CD14-positive monocyte (primary cell): ENCODE measurements around the gene ZSCAN5A. TPM values are rescaled to one million over a fixed set of nuclear protein-coding genes. Genes with fewer than 3 reads are reported as not detected.
"Not testable (repeated sequence)": the region's sequence is repeated elsewhere in the genome, so short reads cannot be mapped to it uniquely, and the experiment has no call there.

ENCODE experiments used
- DNase-seq, 3 donors: peaks; one replicate each; pipeline ENCODE4 v3.0.0-alpha.2; 2011 to 2022
- H2AFZ ChIP-seq: 2 replicates; pipeline ENCODE4 v1.6.0; 2012; ENCODE audit warnings: mild to moderate bottlenecking, low read depth, low read length, inconsistent platforms; ENCODE audit not compliant: insufficient read depth, poor library complexity, severe bottlenecking
- H3K27ac ChIP-seq, 2 donors: 1 replicate in 1 of 2; 2 replicates in 1 of 2; pipeline ENCODE4 v1.5.1; 2012 to 2013; ENCODE audit warnings: low read length in 2 of 2, control low read depth in 1 of 2, inconsistent platforms in 1 of 2, low read depth in 1 of 2, mild to moderate bottlenecking in 1 of 2
- H3K27me3 ChIP-seq, 2 donors: one replicate each; pipeline versions ENCODE4 v1.6.0 to v1.6.1; 2011 to 2013; ENCODE audit warnings: low read length in 2 of 2; ENCODE audit not compliant: control insufficient read depth in 2 of 2, insufficient read depth in 2 of 2
- H3K36me3 ChIP-seq, 2 donors: replicated peaks in 1 of 2; 1 replicate in 1 of 2; 2 replicates in 1 of 2; pipeline versions ENCODE4 v1.5.1 to v1.6.1; 2012 to 2013; ENCODE audit warnings: low read length in 2 of 2, control low read depth in 1 of 2, inconsistent platforms in 1 of 2, mild to moderate bottlenecking in 1 of 2; ENCODE audit not compliant: insufficient read depth in 2 of 2, control insufficient read depth in 1 of 2
- H3K4me1 ChIP-seq, 2 donors: 1 replicate in 1 of 2; 2 replicates in 1 of 2; pipeline versions ENCODE4 v1.5.1 to v1.6.1; 2012 to 2013; ENCODE audit warnings: low read length in 2 of 2, control low read depth in 1 of 2, inconsistent platforms in 1 of 2, mild to moderate bottlenecking in 1 of 2, moderate library complexity in 1 of 2; ENCODE audit not compliant: insufficient read depth in 2 of 2, control insufficient read depth in 1 of 2
- H3K4me2 ChIP-seq: replicated peaks from 2 replicates; pipeline ENCODE3; 2012; ENCODE audit warnings: low read length, moderate library complexity, mild to moderate bottlenecking; ENCODE audit not compliant: poor library complexity, severe bottlenecking; ENCODE audit errors: extremely low read depth
- H3K4me3 ChIP-seq, 3 experiments: fragments of 200-600 bp in 1 of 3; sonication (generic) in 1 of 3; replicated peaks in 1 of 3; 1 replicate in 2 of 3; 2 replicates in 1 of 3; pipeline ENCODE4 v1.5.1; 2011 to 2013; ENCODE audit warnings: low read length in 3 of 3, mild to moderate bottlenecking in 3 of 3, control low read depth in 2 of 3, low read depth in 2 of 3, inconsistent platforms in 1 of 3, moderate library complexity in 1 of 3
- H3K79me2 ChIP-seq: 2 replicates; pipeline ENCODE4 v1.6.0; 2012; ENCODE audit warnings: mild to moderate bottlenecking, control low read depth, inconsistent platforms, low read length, moderate library complexity; ENCODE audit not compliant: insufficient read depth
- H3K9ac ChIP-seq: 2 replicates; pipeline ENCODE4 v1.6.0; 2017; ENCODE audit warnings: low read length, mild to moderate bottlenecking; ENCODE audit not compliant: insufficient read depth, poor library complexity, severe bottlenecking
- H3K9me3 ChIP-seq, 2 donors: replicated peaks in 1 of 2; 1 replicate in 1 of 2; 2 replicates in 1 of 2; pipeline versions ENCODE4 v1.5.1 to v1.6.1; 2012 to 2013; ENCODE audit warnings: low read length in 2 of 2, control low read depth in 1 of 2; ENCODE audit not compliant: control insufficient read depth in 1 of 2, insufficient read depth in 1 of 2
- H4K20me1 ChIP-seq: 2 replicates; pipeline ENCODE4 v1.6.0; 2012; ENCODE audit warnings: mild to moderate bottlenecking, low read length, control low read depth, moderate library complexity; ENCODE audit not compliant: insufficient read depth
- H3K27ac Mint-ChIP-seq, 7 donors: one replicate each; pipeline ENCODE4 v1.8.0; 2020; ENCODE audit warnings: mild to moderate bottlenecking in 7 of 7, mixed read lengths in 7 of 7, moderate library complexity in 6 of 7, inconsistent platforms in 2 of 7
- H3K27me3 Mint-ChIP-seq, 3 donors: one replicate each; pipeline ENCODE4 v1.8.0; 2021 to 2022; ENCODE audit warnings: low read depth in 3 of 3, mild to moderate bottlenecking in 3 of 3, mixed read lengths in 3 of 3, moderate library complexity in 3 of 3, inconsistent platforms in 1 of 3
- H3K36me3 Mint-ChIP-seq, 2 donors: one replicate each; pipeline ENCODE4 v1.8.0; 2020; ENCODE audit warnings: mixed read lengths in 2 of 2, inconsistent platforms in 1 of 2, mild to moderate bottlenecking in 1 of 2
- H3K4me1 Mint-ChIP-seq: one replicate; pipeline ENCODE4 v1.8.0; 2020; ENCODE audit warnings: mild to moderate bottlenecking, mixed read lengths
- H3K4me3 Mint-ChIP-seq, 2 donors: one replicate each; pipeline ENCODE4 v1.8.0; 2020; ENCODE audit warnings: mild to moderate bottlenecking in 2 of 2, mixed read lengths in 2 of 2, moderate library complexity in 1 of 2
- H3K9me3 Mint-ChIP-seq, 7 donors: one replicate each; pipeline ENCODE4 v1.8.0; 2020 to 2022; ENCODE audit warnings: mixed read lengths in 7 of 7, mild to moderate bottlenecking in 6 of 7, moderate library complexity in 6 of 7, inconsistent platforms in 2 of 7
- WGBS: methylation state at CpG from one replicate; pipeline ENCODE4 v1.1.5; 2013; ENCODE audit warnings: missing lambda C conversion rate; ENCODE audit not compliant: insufficient coverage; 5-methylcytosine and 5-hydroxymethylcytosine counted together
- intact Hi-C, 2 donors: fragments of 100-400 bp; cut with micrococcal nuclease; formaldehyde crosslinking; loops; one replicate each; pipeline versions ENCODE4 v1.15.0 to v1.15.1; 2023
- polyA plus RNA-seq, 3 donors: library from polyadenylated mRNA; depleted of rRNA in 1 of 3; unstranded in 2 of 3; stranded (reverse) in 1 of 3; fragments of 300-500 nt in 2 of 3; fragments of >200 nt in 1 of 3; fragmentation: Illumina TruSeq in 2 of 3; gene quantifications; 1 replicate in 2 of 3; 2 replicates in 1 of 3; pipeline ENCODE4 v1.2.3, GENCODE V29; 2012 to 2021
- TF ChIP-seq, protein P1 (sequence below): fragments of 200-600 bp; IDR thresholded peaks from one replicate; pipeline ENCODE4 v1.8.0; 2022; ENCODE audit warnings: antibody characterized with exemption, mild to moderate bottlenecking

The ZSCAN5A gene
- polyA plus RNA-seq, 3 donors = 5.3 to 11.3 (median 6.3) TPM

DNA sequence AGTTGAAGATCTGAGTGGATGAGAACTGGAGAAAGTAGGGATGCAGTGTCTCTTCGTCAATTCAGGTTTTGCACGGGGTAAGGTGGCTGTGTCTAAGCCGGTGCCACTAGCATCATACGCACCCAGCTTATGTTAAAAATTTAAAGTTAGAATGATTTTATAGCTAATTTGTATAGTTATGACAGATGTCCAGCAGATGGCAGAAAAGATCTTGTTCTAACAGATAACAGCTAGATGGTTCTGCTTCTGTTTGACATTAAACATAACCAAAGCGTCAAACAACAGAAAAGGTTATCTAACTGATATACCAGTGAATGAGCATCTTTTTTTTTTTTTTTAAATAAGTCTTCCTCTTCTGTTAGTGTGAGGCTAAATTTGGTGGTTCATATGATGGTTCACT, 60.9 kb downstream of the ZSCAN5A start:
- peaks cover 3% of the 10 kb centered on the region for H3K4me1 Mint-ChIP-seq
- H3K27ac Mint-ChIP-seq = no peak overlapping the region
- Histone ChIP-seq H2AFZ (no peak overlapping the region), H3K4me3 (no peak overlapping the region), H3K4me2 (no peak overlapping the region), H3K9ac (no peak overlapping the region), H3K79me2 (no peaks in the 10 kb centered on the region), H3K27me3 (no peaks in the 10 kb centered on the region), H3K9me3 (peaks cover 0 to 4% of the 10 kb centered on the region in 2 donors), H3K4me1 (no peaks in the 10 kb centered on the region), H4K20me1 (no peaks in the 10 kb centered on the region), H3K36me3 (no peaks in the 10 kb centered on the region), H3K27ac (no peak overlapping the region)
- peaks cover 6 to 9% of the 10 kb centered on the region in 2 donors for H3K36me3 Mint-ChIP-seq
- WGBS = 60% methylated on average over 1 of the region's 5 CpGs
- no peak overlapping the region for H3K4me3 Mint-ChIP-seq
- H3K9me3 Mint-ChIP-seq = peaks cover 0 to 7% (median 5%) of the 10 kb centered on the region in 7 donors
- peak; percentile 46 to 83 (median 60) for DNase-seq
- intact Hi-C loops = loop anchor here (1.0 to 10.0 kb wide), 4 partner anchors 51 to 99 kb away; no protein-coding TSS in a partner anchor
- TF ChIP-seq, protein P1, sequence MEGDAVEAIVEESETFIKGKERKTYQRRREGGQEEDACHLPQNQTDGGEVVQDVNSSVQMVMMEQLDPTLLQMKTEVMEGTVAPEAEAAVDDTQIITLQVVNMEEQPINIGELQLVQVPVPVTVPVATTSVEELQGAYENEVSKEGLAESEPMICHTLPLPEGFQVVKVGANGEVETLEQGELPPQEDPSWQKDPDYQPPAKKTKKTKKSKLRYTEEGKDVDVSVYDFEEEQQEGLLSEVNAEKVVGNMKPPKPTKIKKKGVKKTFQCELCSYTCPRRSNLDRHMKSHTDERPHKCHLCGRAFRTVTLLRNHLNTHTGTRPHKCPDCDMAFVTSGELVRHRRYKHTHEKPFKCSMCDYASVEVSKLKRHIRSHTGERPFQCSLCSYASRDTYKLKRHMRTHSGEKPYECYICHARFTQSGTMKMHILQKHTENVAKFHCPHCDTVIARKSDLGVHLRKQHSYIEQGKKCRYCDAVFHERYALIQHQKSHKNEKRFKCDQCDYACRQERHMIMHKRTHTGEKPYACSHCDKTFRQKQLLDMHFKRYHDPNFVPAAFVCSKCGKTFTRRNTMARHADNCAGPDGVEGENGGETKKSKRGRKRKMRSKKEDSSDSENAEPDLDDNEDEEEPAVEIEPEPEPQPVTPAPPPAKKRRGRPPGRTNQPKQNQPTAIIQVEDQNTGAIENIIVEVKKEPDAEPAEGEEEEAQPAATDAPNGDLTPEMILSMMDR = no peak
- H3K27me3 Mint-ChIP-seq = no peaks in the 10 kb centered on the region

DNA sequence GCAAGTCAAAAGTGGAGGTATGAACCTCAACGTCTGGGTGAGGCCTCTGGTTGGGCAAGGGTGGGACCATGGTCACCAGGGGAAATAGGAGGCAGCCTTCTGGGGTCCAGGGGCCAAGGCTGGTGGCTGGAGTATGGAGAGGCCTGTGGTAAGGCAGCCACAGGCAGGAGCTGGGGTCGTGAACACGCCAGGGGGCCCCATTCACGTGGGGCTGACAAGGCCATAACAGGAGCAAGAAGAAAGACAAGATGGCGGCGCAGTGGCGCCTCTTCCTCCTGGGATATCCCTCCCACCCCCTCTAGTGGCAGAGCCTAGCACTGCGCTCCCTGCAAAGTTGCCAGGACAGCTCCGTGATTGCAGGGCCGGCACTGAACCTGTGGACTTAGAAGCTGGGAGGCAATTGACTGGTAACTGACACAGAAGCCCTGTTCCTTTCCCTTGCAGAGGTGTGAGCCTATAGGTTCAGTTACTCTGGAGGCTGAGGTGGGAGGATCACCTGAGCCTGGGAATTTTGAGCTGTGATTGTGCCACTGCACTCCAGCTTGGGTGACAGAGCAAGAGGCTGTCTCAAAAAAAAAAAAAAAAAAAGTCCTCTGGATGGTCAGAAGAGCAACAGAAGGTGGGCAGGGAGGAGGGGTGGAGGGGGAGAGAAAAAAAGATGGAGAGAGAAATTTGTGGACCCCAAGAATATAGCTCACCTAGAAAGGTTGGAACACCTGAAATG, 61.8 kb downstream of the ZSCAN5A start:
- no peaks in the 10 kb centered on the region for H3K79me2 ChIP-seq
- no peaks in the 10 kb centered on the region for H3K27me3 ChIP-seq
- TF ChIP-seq, protein P1 = peak; percentile 86
- no peak overlapping the region for H3K27ac ChIP-seq
- peak; percentile 69 to 75 (median 72) for DNase-seq
- peaks cover 0 to 3% of the 10 kb centered on the region in 2 donors for H3K36me3 Mint-ChIP-seq
- no peaks in the 10 kb centered on the region for H3K27me3 Mint-ChIP-seq
- intact Hi-C loops = loop anchor here (1.0 to 10.0 kb wide), 4 partner anchors 52 to 99 kb away; no protein-coding TSS in a partner anchor
- 60% methylated on average over 8 of the region's 10 CpGs for WGBS
- H3K4me2 ChIP-seq = no peak overlapping the region
- no peaks in the 10 kb centered on the region for H3K4me1 ChIP-seq
- peaks cover 0 to 7% (median 5%) of the 10 kb centered on the region in 7 donors for H3K9me3 Mint-ChIP-seq
- H3K27ac Mint-ChIP-seq = peak overlapping the region in 1 of 7 donors; percentile 70
- H3K36me3 ChIP-seq = no peaks in the 10 kb centered on the region
- peaks cover 3% of the 10 kb centered on the region for H3K4me1 Mint-ChIP-seq
- peak overlapping the region; percentile 69 for H2AFZ ChIP-seq
- no peak overlapping the region for H3K9ac ChIP-seq
- no peaks in the 10 kb centered on the region for H4K20me1 ChIP-seq
- no peak overlapping the region for H3K4me3 ChIP-seq
- peak overlapping the region in 1 of 2 donors; percentile 48 for H3K4me3 Mint-ChIP-seq
- peaks cover 0 to 4% of the 10 kb centered on the region in 2 donors for H3K9me3 ChIP-seq

DNA sequence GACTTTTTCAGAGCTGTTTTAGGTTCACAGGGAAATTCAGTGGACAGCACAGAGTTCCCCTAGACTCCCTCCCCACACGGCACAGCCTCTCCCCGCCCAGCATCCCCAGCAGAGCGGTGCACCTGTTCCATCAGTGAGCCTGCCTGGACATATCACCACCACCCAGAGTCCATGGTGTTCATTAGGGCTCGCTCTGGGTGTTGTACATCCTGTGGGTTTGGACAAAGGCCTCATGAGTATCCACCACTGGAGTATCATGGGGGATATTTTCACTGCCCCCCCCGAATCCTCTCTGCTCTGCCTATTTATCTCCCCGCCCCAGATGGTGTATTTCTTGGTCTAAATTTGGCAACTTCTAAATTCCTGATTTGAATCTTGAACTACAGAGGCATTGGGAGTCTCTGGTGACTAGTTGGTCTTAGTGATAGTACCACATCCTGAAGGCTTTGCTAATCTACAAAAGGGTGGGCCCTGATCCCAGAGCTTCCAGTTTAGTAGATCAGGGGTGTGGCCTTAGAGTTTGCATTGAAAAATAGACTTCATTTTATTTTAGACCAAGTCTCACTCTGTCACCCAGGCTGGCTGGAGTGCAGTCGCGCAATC, 65.8 kb downstream of the ZSCAN5A start:
- H3K4me3 Mint-ChIP-seq, H3K36me3 Mint-ChIP-seq, H3K4me1 Mint-ChIP-seq, H3K9ac ChIP-seq, intact Hi-C loops, H3K4me2 ChIP-seq, H3K4me3 ChIP-seq, H3K27me3 Mint-ChIP-seq, H3K9me3 ChIP-seq, H3K9me3 Mint-ChIP-seq, DNase-seq, H3K36me3 ChIP-seq, H3K4me1 ChIP-seq, H3K27ac ChIP-seq, H4K20me1 ChIP-seq, H3K27me3 ChIP-seq, H3K27ac Mint-ChIP-seq, H3K79me2 ChIP-seq, H2AFZ ChIP-seq: not testable (repeated sequence)
- no CpG with 5 or more reads among the region's 8 CpGs for WGBS
